Endothelial cell of umbilical vein (primary cell): ENCODE data around the gene GNAZ. TPM values are rescaled to one million over a fixed set of nuclear protein-coding genes. Genes with fewer than 3 reads are reported as not detected.

Experiments
- BruUV-seq: library from RNA; stranded (reverse); fragments of 400-500 nt; replicated peaks from 2 replicates; lab custom pipeline; 2021; lab: Mats Ljungman, UMichigan
- CTCF ChIA-PET: fragments of 300-600, 350-600 bp; sonication (Branson Sonifier 250); formaldehyde crosslinking; loops from one replicate; lab custom pipeline; 2021; ENCODE audit warnings: antibody characterized with exemption, inconsistent platforms; lab: Charles Lee
- POLR2A ChIA-PET: fragments of 300-600, 350-600 bp; sonication (Branson Sonifier 250); formaldehyde crosslinking; loops from one replicate; lab custom pipeline; 2021; ENCODE audit warnings: antibody characterized with exemption, inconsistent platforms; lab: Charles Lee
- DNase-seq: peaks from one replicate; pipeline ENCODE4 v3.0.0-alpha.2; 2011; ENCODE audit warnings: low read depth, low spot score
- FAIRE-seq: peaks from 2 replicates; lab custom pipeline; 2011; peaks lifted over from hg19 to GRCh38; lab: Jason Lieb, UNC
- H2AFZ ChIP-seq: 2 replicates; pipeline ENCODE4 v1.6.0; 2012; ENCODE audit warnings: low read depth, low read length, control low read depth, inconsistent platforms
- H3K27ac ChIP-seq: 2 replicates; pipeline ENCODE4 v1.5.1; 2011; ENCODE audit warnings: low read depth, mild to moderate bottlenecking, control low read depth, low read length, moderate library complexity; ENCODE audit not compliant: insufficient read depth
- H3K27me3 ChIP-seq, 2 experiments: 2 replicates each; pipeline versions ENCODE4 v1.6.0 to v1.6.1; 2011; ENCODE audit warnings: low read length in 2 of 2, mixed read lengths in 1 of 2; ENCODE audit not compliant: control insufficient read depth in 2 of 2, insufficient read depth in 2 of 2
- H3K36me3 ChIP-seq, 2 experiments: 2 replicates in 1 of 2; 3 replicates in 1 of 2; pipeline ENCODE4 v1.5.1; 2011; ENCODE audit warnings: low read length in 2 of 2, mild to moderate bottlenecking in 1 of 2, moderate library complexity in 1 of 2; ENCODE audit not compliant: control insufficient read depth in 2 of 2, insufficient read depth in 2 of 2; ENCODE audit errors: extremely low read depth in 1 of 2
- H3K4me1 ChIP-seq: 3 replicates; pipeline ENCODE4 v1.5.1; 2011; ENCODE audit warnings: mild to moderate bottlenecking, low read length; ENCODE audit not compliant: control insufficient read depth, insufficient read depth; ENCODE audit errors: extremely low read depth
- H3K4me2 ChIP-seq: 2 replicates; pipeline ENCODE4 v1.6.1; 2011; ENCODE audit warnings: low read length, control low read depth, mixed read lengths; ENCODE audit not compliant: insufficient read depth
- H3K4me3 ChIP-seq, 3 experiments: fragments of 200-600 bp in 1 of 3; sonication (generic), shearing (Covaris generic) in 1 of 3; replicated peaks in 1 of 3; 2 replicates each; pipeline ENCODE4 v1.5.1; 2011 to 2016; ENCODE audit warnings: control low read depth in 3 of 3, low read length in 3 of 3, mild to moderate bottlenecking in 2 of 3, inconsistent platforms in 1 of 3, low read depth in 1 of 3, moderate library complexity in 1 of 3; ENCODE audit not compliant: insufficient read depth in 1 of 3
- H3K79me2 ChIP-seq: 2 replicates; pipeline ENCODE4 v1.6.0; 2012; ENCODE audit warnings: low read length, inconsistent platforms; ENCODE audit not compliant: control insufficient read depth, insufficient read depth
- H3K9ac ChIP-seq: replicated peaks from 2 replicates; pipeline ENCODE3; 2011; ENCODE audit warnings: low read length, control low read depth; ENCODE audit not compliant: insufficient read depth; ENCODE audit errors: extremely low read depth
- H3K9me1 ChIP-seq: replicated peaks from 3 replicates; pipeline ENCODE4 v1.6.0; 2011; ENCODE audit warnings: mild to moderate bottlenecking, low read length; ENCODE audit not compliant: control insufficient read depth, insufficient read depth; ENCODE audit errors: extremely low read depth
- H3K9me3 ChIP-seq: replicated peaks from 2 replicates; pipeline ENCODE4 v1.5.1; 2012; ENCODE audit warnings: low read length, inconsistent platforms; ENCODE audit not compliant: control insufficient read depth, insufficient read depth
- H4K20me1 ChIP-seq: replicated peaks from 2 replicates; pipeline ENCODE3; 2011; ENCODE audit warnings: mild to moderate bottlenecking, low read length; ENCODE audit not compliant: control insufficient read depth, insufficient read depth; ENCODE audit errors: extremely low read depth
- CTCF ChIP-seq, 2 donors: IDR thresholded peaks; 1 replicate in 1 of 2; 2 replicates in 1 of 2; pipeline ENCODE4 v1.5.1; 2011; ENCODE audit warnings: low read length in 2 of 2, mild to moderate bottlenecking in 2 of 2, moderate library complexity in 2 of 2, control low read depth in 1 of 2, inconsistent platforms in 1 of 2, low read depth in 1 of 2; ENCODE audit not compliant: insufficient read depth in 1 of 2; ENCODE audit errors: extremely low read depth in 1 of 2
- EZH2 ChIP-seq: IDR thresholded peaks from 2 replicates; pipeline ENCODE4 v1.6.1; 2012; ENCODE audit warnings: borderline replicate concordance, low read depth, mild to moderate bottlenecking, moderate library complexity, low read length, inconsistent platforms; ENCODE audit not compliant: severe bottlenecking
- FOS ChIP-seq: IDR thresholded peaks from 2 replicates; pipeline ENCODE4 v1.6.1; 2011; ENCODE audit warnings: mild to moderate bottlenecking, low read length, moderate library complexity, borderline replicate concordance; ENCODE audit not compliant: insufficient read depth
- GATA2 ChIP-seq: IDR thresholded peaks from 2 replicates; pipeline ENCODE4 v1.7.0; 2011; ENCODE audit warnings: low read depth, mild to moderate bottlenecking, moderate library complexity, mixed read lengths, low read length; ENCODE audit not compliant: insufficient read length, insufficient read depth
- JUN ChIP-seq: IDR thresholded peaks from 2 replicates; pipeline ENCODE4 v1.6.1; 2011; ENCODE audit warnings: borderline replicate concordance, low read depth; ENCODE audit not compliant: insufficient read length, insufficient read depth
- MAX ChIP-seq: IDR thresholded peaks from 2 replicates; pipeline ENCODE4 v1.6.1; 2011; ENCODE audit not compliant: insufficient read depth, insufficient read length
- MYC ChIP-seq: IDR thresholded peaks from one replicate; pipeline ENCODE4 v1.6.1; 2011; ENCODE audit warnings: mild to moderate bottlenecking, low read depth, low read length
- POLR2A ChIP-seq: IDR thresholded peaks from 2 replicates; pipeline ENCODE4 v1.6.1; 2012; ENCODE audit warnings: low read depth, mild to moderate bottlenecking, control low read depth, low read length
- POLR2AphosphoS5 ChIP-seq: IDR thresholded peaks from 2 replicates; pipeline ENCODE4 v1.6.1; 2012; ENCODE audit warnings: low read depth, mild to moderate bottlenecking, control low read depth, low read length, moderate library complexity; ENCODE audit not compliant: insufficient read depth
- dilution Hi-C: fragments of 300-500 bp; cut with MboI; formaldehyde crosslinking; loops from one replicate; pipeline ENCODE4 v1.15.0; 2019; ENCODE audit warnings: low sequenced_read_pairs; ENCODE audit not compliant: extremely low pct_ligation_motif_present
- intact Hi-C: fragments of 100-400 bp; cut with micrococcal nuclease; formaldehyde crosslinking; loops from one replicate; pipeline ENCODE4 v1.10.0; 2022
- polyA plus RNA-seq, 4 experiments: library from polyadenylated mRNA; depleted of rRNA in 3 of 4; stranded (reverse) in 3 of 4; unstranded in 1 of 4; fragments of >200 nt; gene quantifications; 2 replicates each; pipeline versions ENCODE4 v1.2.1 to v1.2.3, GENCODE V29; 2011 to 2012; ENCODE audit warnings: missing spikeins in 1 of 4
- total RNA-seq: library from RNA; stranded (reverse); gene quantifications from 2 replicates; pipeline ENCODE4 v1.2.3, GENCODE V29; 2021

The GNAZ gene
- total and polyA plus RNA-seq, 2 donors (not counting 3 experiments of a cell fraction or from before 2014, with no cell fraction given): 0.44 to 0.86 TPM

- FAIRE-seq (no peak), DNase-seq (no peak)
- ChIA-PET CTCF (interaction anchor here (0.8 to 15.6 kb wide), 2 partner anchors 162 to 265 kb away, joined by 3 to 401 read pairs; no protein-coding TSS in a partner anchor), POLR2A (no interaction called here)
- H3K27ac ChIP-seq: no peak overlapping the region
- H3K4me3 ChIP-seq: no peak overlapping the region
- no peaks in the 10 kb centered on the region for H3K9me3 ChIP-seq
- H3K4me2 ChIP-seq: no peak overlapping the region
- H3K9ac ChIP-seq: no peak overlapping the region
- no peaks in the 10 kb centered on the region for H3K9me1 ChIP-seq
- dilution Hi-C loops: no loop called here
- intact Hi-C loops: no loop called here
- H3K79me2 ChIP-seq: no peaks in the 10 kb centered on the region
- H3K36me3 ChIP-seq: no peaks in the 10 kb centered on the region
- no peaks in the 10 kb centered on the region for H3K4me1 ChIP-seq
- no peak overlapping the region for H2AFZ ChIP-seq
- BruUV-seq: no TSS peak
- H3K27me3 ChIP-seq: no peaks in the 10 kb centered on the region
- no peaks in the 10 kb centered on the region for H4K20me1 ChIP-seq
- no peak for TF ChIP-seq JUN
- no peak for TF ChIP-seq EZH2
- TF ChIP-seq MAX: no peak
- no peak for TF ChIP-seq FOS
- no peak for TF ChIP-seq POLR2A
- no peak for TF ChIP-seq CTCF (IDR thresholded peaks at IDR 0.05; ENCODE audit: extremely low read depth in 1 of 2, insufficient read depth in 1 of 2, low read depth in 1 of 2, low read length in 2 of 2)
- TF ChIP-seq MYC: no peak
- no peak for TF ChIP-seq POLR2AphosphoS5
- TF ChIP-seq GATA2: no peak
Observed at GRCh38 chr22:23121000-23121421, 50.7 kb downstream of the GNAZ start.
